Measurements from ENCODE around the gene CLBA1.

Gene CLBA1

DNA sequence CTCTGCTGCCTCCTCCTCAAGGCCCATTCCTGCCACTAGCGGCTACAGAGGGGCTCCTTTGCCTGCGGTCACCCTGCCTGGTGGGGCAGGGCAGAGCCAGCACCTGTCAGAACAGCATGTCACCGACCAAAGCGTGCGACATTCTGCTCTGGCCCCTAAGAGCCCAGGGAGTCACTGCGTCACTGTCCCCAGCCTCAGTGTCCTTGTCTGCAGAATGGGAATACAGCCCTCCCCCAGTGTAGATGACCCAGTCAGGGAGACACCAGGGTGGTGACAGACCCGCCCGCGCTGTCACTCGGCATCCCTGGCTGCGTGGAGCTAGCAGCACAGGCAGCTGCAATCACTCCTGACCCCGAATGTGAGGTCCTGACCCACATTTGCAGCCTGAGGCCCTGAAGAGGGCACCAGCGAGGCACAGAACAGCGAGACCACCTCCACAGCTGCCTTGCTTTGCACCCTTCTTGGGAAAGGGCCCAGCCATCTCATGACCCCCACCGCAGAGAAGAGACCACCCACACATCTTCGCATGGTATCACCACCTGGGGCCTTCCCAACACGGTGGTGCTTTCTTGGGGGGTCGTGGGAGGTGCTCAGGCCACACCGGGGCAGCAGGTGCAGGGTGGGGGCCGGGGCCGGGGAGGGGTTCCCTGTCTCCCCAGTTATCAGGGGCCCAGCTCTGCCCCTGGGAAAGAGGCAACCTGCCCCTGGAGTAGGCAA lies 9.9 kb upstream of the CLBA1 start:
- H3K27ac ChIP-seq: no peak overlapping the region
- TF ChIP-seq CTCF (conservative IDR thresholded peaks at IDR 0.05) (no peak), ZFX (IDR thresholded peaks at IDR 0.05) (no peak)

- H3K27ac ChIP-seq: no peak overlapping the region
- TF ChIP-seq CTCF (conservative IDR thresholded peaks at IDR 0.05) (peak; percentile 97), ZFX (IDR thresholded peaks at IDR 0.05) (no peak)
These were observed 9.2 kb upstream of the CLBA1 start for GRCh38 chr14:104976198-104977007.

DNA sequence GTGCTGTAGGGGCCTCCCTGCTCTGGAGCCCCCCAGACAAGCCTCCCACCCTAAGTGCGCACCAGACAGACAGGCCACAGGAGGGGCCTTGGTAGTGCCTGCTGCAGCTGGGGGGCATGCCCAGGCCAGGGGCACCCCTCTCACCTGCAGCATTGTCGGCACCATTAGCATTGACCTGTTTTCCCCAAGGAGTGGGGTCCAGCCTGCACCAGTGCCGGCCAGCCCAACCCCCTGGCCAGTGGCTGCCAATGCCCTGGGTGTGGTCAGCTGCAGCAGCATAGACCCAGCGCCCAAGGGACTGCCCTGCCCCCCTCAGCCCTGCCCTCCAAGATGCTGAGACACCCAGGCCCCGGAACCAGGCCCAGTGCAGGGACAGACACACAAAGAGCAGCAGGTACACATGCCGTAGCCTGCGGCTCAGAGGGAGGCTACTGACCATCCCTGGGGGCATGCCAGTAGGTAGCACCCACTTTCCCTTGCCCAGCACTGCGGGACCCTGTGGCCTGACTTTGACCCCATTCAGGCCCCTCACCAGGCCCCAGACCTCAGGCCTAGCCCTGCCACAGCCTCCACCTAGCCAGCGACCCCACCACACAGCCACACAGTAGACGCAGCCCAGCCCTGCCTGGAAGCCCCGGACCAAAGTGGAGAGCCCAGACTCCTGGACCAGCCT lies 8.4 kb upstream of the CLBA1 start:
- TF ChIP-seq ZFX (IDR thresholded peaks at IDR 0.05): no peak
- TF ChIP-seq CTCF (conservative IDR thresholded peaks at IDR 0.05): no peak

GRCh38 chr14:104977681-104978653 lies 7.6 kb upstream of the CLBA1 start, which contains the start of gene AHNAK2:
AHNAK2 (minus strand) TSS chr14:104978374; CDS start chr14:104978237, 137 bp downstream.
- TF ChIP-seq ZFX (IDR thresholded peaks at IDR 0.05) (peak; percentile 24; the same call in 1 of the 2 replicates), CTCF (conservative IDR thresholded peaks at IDR 0.05) (no peak)
- H3K27ac ChIP-seq: peak within 1 kb of the TSS; percentile 33

More for the DNA sequence above, 8.4 kb upstream of the CLBA1 start:
- peak overlapping the region; percentile 33 for H3K27ac ChIP-seq

DNA sequence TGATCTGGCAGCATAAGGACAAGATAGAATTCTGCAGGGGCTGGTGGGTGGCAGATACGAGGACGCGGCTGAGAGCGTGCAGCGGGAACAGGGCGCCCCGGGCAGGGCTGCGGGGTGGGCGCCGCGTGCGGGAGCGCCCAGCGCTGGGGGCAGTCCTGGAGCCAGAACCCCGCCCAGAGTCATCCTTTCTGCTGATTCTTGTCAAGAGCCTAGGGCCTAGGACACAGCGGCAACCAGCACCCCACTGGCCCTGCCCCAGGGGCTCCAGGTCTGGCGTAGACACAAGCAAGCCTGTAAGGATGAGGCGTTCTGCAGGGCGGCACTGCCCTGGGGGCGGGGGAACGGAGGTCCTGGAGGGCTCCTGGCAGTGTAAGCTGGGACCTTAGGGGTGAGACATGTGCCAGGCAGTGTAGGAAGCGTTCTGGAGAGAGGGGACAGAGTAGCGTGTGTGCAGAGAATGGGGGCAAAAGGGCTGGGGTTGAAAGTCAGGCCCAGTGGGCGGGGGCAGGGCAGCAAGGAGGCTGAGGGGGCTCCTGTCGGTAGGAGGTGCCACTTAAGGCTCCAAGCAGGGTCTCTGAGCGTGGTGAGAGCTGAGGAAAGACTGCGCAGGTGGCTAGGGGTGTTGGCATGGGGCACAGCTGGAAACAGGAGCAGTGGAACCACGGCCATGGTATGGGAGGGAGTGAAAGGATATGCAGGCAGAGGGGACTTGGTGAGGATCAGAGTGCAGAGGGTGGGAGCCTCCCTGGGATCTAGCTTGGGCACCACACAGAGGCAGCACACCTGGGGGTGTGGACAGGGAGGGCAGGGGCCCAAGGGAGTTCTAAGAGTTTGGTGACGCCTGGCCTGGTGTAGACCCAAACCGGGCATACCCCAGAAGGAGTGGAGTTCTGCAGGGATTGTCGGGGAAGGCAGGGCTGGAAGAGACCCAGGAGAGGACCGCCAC lies 6.6 kb upstream of the CLBA1 start:
- H3K27ac ChIP-seq: no peak overlapping the region
- TF ChIP-seq CTCF (conservative IDR thresholded peaks at IDR 0.05) (no peak), ZFX (IDR thresholded peaks at IDR 0.05) (no peak)

Data from C4-2B (cell line).